Stimulated activated CD4-positive, alpha-beta T cell treated with anti-CD3 and anti-CD28 coated beads, Interleukin-12 subunit alpha, Interleukin-12 subunit beta, amount 100 ng/mL, for 48 hours (primary cell): ENCODE results near the gene ZNF267.
"Not testable (repeated sequence)": the region's sequence is repeated elsewhere in the genome, so short reads cannot be mapped to it uniquely, and the experiment has no call there.

Experiments used
- DNase-seq, 3 donors: peaks; one replicate each; pipeline ENCODE4 v3.0.0-alpha.2; 2020; ENCODE audit warnings: low read depth in 2 of 3, low spot score in 1 of 3

ZNF267 gene

GRCh38 chr16:31877876-31878642 is 4.5 kb downstream of the ZNF267 start:
- no peak for DNase-seq

DNA sequence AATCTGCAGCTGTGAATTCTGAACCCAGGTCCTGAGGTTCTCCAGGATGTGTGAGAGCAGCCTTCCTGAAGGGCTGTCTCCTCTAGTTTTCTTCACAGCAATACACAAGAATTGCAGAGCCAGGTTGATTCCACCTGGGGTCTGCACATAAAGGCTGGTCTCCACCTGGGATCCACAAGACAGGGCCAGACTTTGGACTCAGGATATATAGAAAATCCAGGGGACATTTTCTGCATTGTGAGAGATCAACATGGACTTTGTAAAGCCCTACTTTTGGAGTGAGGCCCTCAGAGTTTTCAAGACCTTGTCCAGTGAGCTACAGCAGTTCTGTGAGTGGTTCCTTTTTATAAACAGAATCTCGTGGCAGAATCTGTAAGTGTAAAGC is 6.3 kb downstream of the ZNF267 start:
- no peak for DNase-seq

GRCh38 chr16:31880322-31880979 is 6.8 kb downstream of the ZNF267 start:
- DNase-seq: peak in 1 of 3 donors; percentile 46

GRCh38 chr16:31886227-31886626 is 12.6 kb downstream of the ZNF267 start:
- DNase-seq: no peak

DNA sequence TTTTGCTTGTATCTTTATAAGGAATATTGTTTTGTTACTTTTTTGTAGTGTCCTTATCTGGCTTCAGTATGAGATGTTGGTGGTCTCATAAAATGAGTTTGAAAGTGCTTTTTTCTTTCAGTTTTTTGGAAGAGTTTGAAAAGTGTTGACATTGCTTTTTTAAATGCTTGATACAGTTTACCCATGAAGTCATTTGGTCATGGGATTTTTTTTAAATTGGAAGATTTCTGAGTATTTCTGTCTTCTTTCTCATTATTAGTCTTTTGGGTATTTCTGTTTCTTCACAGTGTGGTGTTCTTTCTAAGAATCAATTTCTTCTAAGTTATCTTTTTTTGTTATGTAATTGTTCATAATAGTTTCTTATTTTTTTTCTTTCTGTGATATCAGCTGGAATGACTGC is 15.1 kb downstream of the ZNF267 start:
- DNase-seq: no peak

- not testable (repeated sequence) for DNase-seq
Measured at GRCh38 chr16:31892111-31892510, 18.5 kb downstream of the ZNF267 start.

GRCh38 chr16:31893824-31894223 is 20.2 kb downstream of the ZNF267 start:
- DNase-seq: no peak

DNA sequence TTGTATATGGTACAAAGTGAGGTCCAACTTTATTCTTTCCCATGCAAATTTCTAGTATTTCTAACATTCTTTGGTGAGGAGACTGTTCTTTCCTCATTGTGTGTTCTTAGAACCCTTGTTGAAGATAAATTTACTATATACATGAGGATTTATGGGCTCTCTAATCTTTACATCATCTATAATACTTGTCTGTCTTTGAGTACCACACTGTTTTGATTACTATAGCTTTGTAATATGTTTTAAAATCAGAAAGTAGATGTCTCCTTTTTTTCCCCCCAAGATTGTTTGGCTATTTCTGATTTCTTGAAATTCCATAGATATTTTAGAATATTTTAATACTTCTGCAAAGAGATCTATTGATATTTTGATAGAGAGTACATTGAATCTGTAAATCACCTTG is 23.7 kb downstream of the ZNF267 start:
- DNase-seq: no peak

DNA sequence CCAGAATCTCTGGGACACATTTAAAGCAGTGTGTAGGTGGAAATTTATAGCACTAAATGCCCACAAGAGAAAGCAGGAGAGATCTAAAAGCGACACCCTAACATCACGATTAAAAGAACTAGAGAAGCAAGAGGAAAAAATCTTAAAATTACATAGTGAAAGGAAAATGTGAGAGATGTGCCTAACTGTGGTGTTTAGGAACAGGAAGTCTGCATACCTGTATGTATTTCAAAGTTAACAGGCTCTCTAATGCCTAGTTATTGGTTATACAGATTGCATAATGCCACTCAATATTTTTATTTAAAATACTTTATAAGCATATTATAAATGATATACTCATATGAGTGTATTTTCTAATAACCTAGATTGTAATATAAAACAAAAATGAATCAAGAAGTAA is 25.9 kb downstream of the ZNF267 start:
- no peak for DNase-seq

- not testable (repeated sequence) for DNase-seq
Measured at GRCh38 chr16:31904571-31904970, 31.0 kb downstream of the ZNF267 start.

GRCh38 chr16:31913668-31914067 is 40.1 kb downstream of the ZNF267 start:
- DNase-seq: no peak

GRCh38 chr16:31916056-31916488 is 42.5 kb downstream of the ZNF267 start:
- no peak for DNase-seq

- DNase-seq: no peak
Measured at GRCh38 chr16:31920373-31920772, 46.8 kb downstream of the ZNF267 start.

GRCh38 chr16:31951806-31952205 is 78.2 kb downstream of the ZNF267 start:
- DNase-seq: not testable (repeated sequence)

DNA sequence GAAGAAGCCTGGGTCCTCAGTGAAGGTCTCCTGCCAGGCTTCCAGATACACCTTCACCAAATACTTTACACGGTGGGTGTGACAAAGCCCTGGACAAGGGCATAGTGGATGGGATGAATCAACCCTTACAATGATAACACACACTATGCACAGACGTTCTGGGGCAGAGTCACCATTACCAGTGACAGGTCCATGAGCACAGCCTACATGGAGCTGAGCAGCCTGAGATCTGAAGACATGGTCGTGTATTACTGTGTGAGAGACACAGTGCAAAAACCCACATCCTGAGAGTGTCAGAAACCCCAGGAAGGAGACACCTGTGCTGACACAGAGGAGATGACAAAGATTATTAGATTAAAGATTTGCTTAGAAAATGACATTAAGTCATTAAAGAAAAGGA is 78.6 kb downstream of the ZNF267 start:
- DNase-seq: not testable (repeated sequence)

- not testable (repeated sequence) for DNase-seq
Measured at GRCh38 chr16:31956221-31956620, 82.6 kb downstream of the ZNF267 start.

DNA sequence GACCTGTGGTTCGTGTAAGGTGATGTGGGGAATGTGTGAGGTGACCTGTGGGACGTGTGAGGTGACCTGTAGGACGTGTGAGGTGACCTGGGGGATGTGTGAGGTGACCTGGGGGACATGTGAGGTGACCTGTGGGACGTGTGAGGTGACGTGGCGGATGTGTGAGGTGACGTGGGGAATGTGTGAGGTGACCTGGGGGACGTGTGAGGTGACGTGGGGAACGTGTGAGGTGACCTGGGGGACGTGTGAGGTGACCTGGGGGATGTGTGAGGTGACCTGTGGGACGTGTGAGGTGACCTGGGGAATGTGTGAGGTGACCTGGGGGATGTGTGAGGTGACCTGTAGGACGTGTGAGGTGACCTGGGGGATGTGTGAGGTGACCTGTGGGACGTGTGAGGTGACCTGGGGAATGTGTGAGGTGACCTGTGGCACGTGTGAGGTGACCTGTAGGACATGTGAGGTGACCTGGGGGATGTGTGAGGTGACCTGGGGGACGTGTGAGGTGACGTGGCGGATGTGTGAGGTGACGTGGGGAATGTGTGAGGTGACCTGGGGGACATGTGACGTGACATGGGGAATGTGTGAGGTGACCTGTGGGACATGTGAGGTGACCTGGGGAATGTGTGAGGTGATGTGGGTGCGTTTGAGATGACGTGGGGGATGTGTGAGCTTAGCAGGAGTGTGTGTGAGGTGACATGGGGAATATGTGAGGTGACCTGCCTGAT is 86.7 kb downstream of the ZNF267 start:
- DNase-seq: not testable (repeated sequence)
